Mammary epithelial cell (primary cell): ENCODE measurements around the gene VAPA.

Source experiments
- EZH2 ChIP-seq: IDR thresholded peaks from 2 replicates; pipeline ENCODE4 v1.6.1; 2012; ENCODE audit warnings: low read length, inconsistent platforms, borderline replicate concordance
- TF ChIP-seq, protein P1 (sequence below), 2 donors: IDR thresholded peaks in 1 of 2; conservative IDR thresholded peaks in 1 of 2; 2 replicates each; pipeline ENCODE4 v1.5.1; 2011 to 2012; ENCODE audit warnings: inconsistent platforms in 2 of 2, low read length in 2 of 2, mild to moderate bottlenecking in 2 of 2, control low read depth in 1 of 2, low read depth in 1 of 2; ENCODE audit not compliant: insufficient read depth in 1 of 2; ENCODE audit errors: extremely low read depth in 1 of 2

DNA sequence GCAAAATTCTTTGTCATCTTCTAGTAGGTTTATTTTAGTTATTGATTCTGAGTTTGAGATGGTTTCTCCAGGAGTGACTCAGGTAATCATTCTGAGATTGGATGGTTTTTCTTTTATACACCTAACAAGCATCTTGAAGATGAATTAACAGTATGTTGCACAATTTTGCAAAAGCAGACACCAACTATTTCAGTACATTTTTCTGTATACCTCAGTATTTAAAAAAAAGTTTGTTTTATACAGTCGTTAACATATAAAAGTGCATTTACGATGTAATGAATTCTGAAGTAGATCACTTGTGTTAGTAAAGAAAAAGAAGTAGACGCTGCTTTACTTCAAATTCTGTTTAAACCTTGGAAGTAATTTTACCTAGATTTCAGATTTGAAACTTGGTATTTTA lies 3.0 kb downstream of the VAPA start:
- TF ChIP-seq, protein P1, sequence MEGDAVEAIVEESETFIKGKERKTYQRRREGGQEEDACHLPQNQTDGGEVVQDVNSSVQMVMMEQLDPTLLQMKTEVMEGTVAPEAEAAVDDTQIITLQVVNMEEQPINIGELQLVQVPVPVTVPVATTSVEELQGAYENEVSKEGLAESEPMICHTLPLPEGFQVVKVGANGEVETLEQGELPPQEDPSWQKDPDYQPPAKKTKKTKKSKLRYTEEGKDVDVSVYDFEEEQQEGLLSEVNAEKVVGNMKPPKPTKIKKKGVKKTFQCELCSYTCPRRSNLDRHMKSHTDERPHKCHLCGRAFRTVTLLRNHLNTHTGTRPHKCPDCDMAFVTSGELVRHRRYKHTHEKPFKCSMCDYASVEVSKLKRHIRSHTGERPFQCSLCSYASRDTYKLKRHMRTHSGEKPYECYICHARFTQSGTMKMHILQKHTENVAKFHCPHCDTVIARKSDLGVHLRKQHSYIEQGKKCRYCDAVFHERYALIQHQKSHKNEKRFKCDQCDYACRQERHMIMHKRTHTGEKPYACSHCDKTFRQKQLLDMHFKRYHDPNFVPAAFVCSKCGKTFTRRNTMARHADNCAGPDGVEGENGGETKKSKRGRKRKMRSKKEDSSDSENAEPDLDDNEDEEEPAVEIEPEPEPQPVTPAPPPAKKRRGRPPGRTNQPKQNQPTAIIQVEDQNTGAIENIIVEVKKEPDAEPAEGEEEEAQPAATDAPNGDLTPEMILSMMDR (conservative IDR thresholded peaks at IDR 0.05 in 1 of 2, IDR thresholded peaks at IDR 0.05 in 1 of 2; ENCODE audit: extremely low read depth in 1 of 2, insufficient read depth in 1 of 2, low read depth in 1 of 2, low read length in 2 of 2): no peak
- no peak for TF ChIP-seq EZH2
